Panc1 (cell line): Measurements from ENCODE around the gene IQSEC1.

Experiments
- POLR2AphosphoS5 ChIP-seq: IDR thresholded peaks from 2 replicates; pipeline ENCODE4 v1.6.1; 2012; ENCODE audit warnings: mild to moderate bottlenecking, low read depth, low read length, moderate library complexity
- SIN3A ChIP-seq: IDR thresholded peaks from 2 replicates; pipeline ENCODE4 v1.6.1; 2012; ENCODE audit warnings: low read depth, mild to moderate bottlenecking, low read length, moderate library complexity, borderline replicate concordance; ENCODE audit not compliant: insufficient read depth
- TCF7L2 ChIP-seq: IDR thresholded peaks from 2 replicates; pipeline ENCODE4 v1.6.1; 2011; ENCODE audit warnings: mild to moderate bottlenecking, low read depth, low read length, inconsistent platforms
- TF ChIP-seq, protein P1 (sequence below): fragments of 450-650 bp; IDR thresholded peaks from 2 replicates; pipeline ENCODE4 v1.5.1; 2017; ENCODE audit warnings: mild to moderate bottlenecking
- TF ChIP-seq, protein P2 (sequence below), 2 experiments: IDR thresholded peaks; 2 replicates each; pipeline ENCODE4 v1.6.1; 2011 to 2012; ENCODE audit warnings: low read depth in 2 of 2, control low read depth in 1 of 2, low read length in 1 of 2, mild to moderate bottlenecking in 1 of 2, moderate library complexity in 1 of 2; ENCODE audit not compliant: insufficient read depth in 1 of 2

GRCh38 chr3:13122081-13123012 is 49.1 kb upstream of the IQSEC1 start:
- TF ChIP-seq, protein P1, sequence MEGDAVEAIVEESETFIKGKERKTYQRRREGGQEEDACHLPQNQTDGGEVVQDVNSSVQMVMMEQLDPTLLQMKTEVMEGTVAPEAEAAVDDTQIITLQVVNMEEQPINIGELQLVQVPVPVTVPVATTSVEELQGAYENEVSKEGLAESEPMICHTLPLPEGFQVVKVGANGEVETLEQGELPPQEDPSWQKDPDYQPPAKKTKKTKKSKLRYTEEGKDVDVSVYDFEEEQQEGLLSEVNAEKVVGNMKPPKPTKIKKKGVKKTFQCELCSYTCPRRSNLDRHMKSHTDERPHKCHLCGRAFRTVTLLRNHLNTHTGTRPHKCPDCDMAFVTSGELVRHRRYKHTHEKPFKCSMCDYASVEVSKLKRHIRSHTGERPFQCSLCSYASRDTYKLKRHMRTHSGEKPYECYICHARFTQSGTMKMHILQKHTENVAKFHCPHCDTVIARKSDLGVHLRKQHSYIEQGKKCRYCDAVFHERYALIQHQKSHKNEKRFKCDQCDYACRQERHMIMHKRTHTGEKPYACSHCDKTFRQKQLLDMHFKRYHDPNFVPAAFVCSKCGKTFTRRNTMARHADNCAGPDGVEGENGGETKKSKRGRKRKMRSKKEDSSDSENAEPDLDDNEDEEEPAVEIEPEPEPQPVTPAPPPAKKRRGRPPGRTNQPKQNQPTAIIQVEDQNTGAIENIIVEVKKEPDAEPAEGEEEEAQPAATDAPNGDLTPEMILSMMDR, result no peak
- TF ChIP-seq POLR2AphosphoS5 (no peak), SIN3A (no peak), TCF7L2 (no peak)
- TF ChIP-seq, protein P2, sequence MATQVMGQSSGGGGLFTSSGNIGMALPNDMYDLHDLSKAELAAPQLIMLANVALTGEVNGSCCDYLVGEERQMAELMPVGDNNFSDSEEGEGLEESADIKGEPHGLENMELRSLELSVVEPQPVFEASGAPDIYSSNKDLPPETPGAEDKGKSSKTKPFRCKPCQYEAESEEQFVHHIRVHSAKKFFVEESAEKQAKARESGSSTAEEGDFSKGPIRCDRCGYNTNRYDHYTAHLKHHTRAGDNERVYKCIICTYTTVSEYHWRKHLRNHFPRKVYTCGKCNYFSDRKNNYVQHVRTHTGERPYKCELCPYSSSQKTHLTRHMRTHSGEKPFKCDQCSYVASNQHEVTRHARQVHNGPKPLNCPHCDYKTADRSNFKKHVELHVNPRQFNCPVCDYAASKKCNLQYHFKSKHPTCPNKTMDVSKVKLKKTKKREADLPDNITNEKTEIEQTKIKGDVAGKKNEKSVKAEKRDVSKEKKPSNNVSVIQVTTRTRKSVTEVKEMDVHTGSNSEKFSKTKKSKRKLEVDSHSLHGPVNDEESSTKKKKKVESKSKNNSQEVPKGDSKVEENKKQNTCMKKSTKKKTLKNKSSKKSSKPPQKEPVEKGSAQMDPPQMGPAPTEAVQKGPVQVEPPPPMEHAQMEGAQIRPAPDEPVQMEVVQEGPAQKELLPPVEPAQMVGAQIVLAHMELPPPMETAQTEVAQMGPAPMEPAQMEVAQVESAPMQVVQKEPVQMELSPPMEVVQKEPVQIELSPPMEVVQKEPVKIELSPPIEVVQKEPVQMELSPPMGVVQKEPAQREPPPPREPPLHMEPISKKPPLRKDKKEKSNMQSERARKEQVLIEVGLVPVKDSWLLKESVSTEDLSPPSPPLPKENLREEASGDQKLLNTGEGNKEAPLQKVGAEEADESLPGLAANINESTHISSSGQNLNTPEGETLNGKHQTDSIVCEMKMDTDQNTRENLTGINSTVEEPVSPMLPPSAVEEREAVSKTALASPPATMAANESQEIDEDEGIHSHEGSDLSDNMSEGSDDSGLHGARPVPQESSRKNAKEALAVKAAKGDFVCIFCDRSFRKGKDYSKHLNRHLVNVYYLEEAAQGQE (IDR thresholded peaks at IDR 0.05; ENCODE audit: insufficient read depth in 1 of 2, low read depth in 2 of 2, low read length in 1 of 2), result no peak
